Liver (tissue), 9 donors: Measurements from ENCODE around the gene SIGLEC1. TPM values are rescaled to one million over a fixed set of nuclear protein-coding genes. Genes with fewer than 3 reads are reported as not detected.

Experiments used
- DNase-seq: peaks from one replicate; pipeline ENCODE4 v3.0.0-alpha.2; 2017; ENCODE audit warnings: low spot score
- H3K27ac ChIP-seq, 2 donors: one replicate each; pipeline ENCODE4 v1.7.0; 2013; ENCODE audit warnings: inconsistent platforms in 2 of 2, low read length in 2 of 2, control low read depth in 1 of 2, low read depth in 1 of 2, mild to moderate bottlenecking in 1 of 2
- H3K27me3 ChIP-seq, 4 donors: one replicate each; pipeline versions ENCODE4 v1.6.1 to v1.7.0; 2013; ENCODE audit warnings: low read length in 3 of 4, inconsistent platforms in 1 of 4, mild to moderate bottlenecking in 1 of 4, moderate library complexity in 1 of 4; ENCODE audit not compliant: control insufficient read depth in 4 of 4, insufficient read depth in 4 of 4
- H3K36me3 ChIP-seq, 4 donors: one replicate each; pipeline versions ENCODE4 v1.6.1 to v1.7.0; 2013; ENCODE audit warnings: low read length in 3 of 4, mild to moderate bottlenecking in 3 of 4, low read depth in 1 of 4, moderate library complexity in 1 of 4; ENCODE audit not compliant: control insufficient read depth in 4 of 4, insufficient read depth in 3 of 4
- H3K4me1 ChIP-seq, 4 donors: one replicate each; pipeline versions ENCODE4 v1.6.1 to v1.7.0; 2013; ENCODE audit warnings: low read length in 3 of 4, mild to moderate bottlenecking in 3 of 4, moderate library complexity in 1 of 4; ENCODE audit not compliant: control insufficient read depth in 4 of 4, insufficient read depth in 4 of 4
- H3K4me3 ChIP-seq, 3 donors: one replicate each; pipeline versions ENCODE4 v1.6.1 to v1.7.0; 2013; ENCODE audit warnings: low read length in 3 of 3, control low read depth in 1 of 3, low read depth in 1 of 3, mild to moderate bottlenecking in 1 of 3
- H3K9ac ChIP-seq, 2 donors: one replicate each; pipeline ENCODE4 v1.7.0; 2013; ENCODE audit warnings: low read length in 2 of 2, mild to moderate bottlenecking in 2 of 2, moderate library complexity in 2 of 2, control low read depth in 1 of 2, low read depth in 1 of 2
- H3K9me3 ChIP-seq, 4 donors: one replicate each; pipeline versions ENCODE4 v1.6.1 to v1.7.0; 2013; ENCODE audit warnings: low read length in 3 of 4; ENCODE audit not compliant: control insufficient read depth in 4 of 4
- CTCF ChIP-seq: fragments of 150-350 bp; IDR thresholded peaks from 2 replicates; pipeline ENCODE4 v1.5.1; 2017; ENCODE audit warnings: improper control_type of control experiment, low read depth, low read length; ENCODE audit not compliant: missing input control
- EGR1 ChIP-seq, 2 donors: IDR thresholded peaks; 2 replicates each; pipeline ENCODE4 v1.6.1; 2016 to 2018; ENCODE audit warnings: antibody characterized with exemption in 2 of 2, low read depth in 2 of 2
- FOXA2 ChIP-seq: IDR thresholded peaks from 2 replicates; pipeline ENCODE4 v1.6.1; 2016; ENCODE audit warnings: antibody characterized with exemption
- GABPA ChIP-seq, 2 donors: IDR thresholded peaks in 1 of 2; conservative IDR thresholded peaks in 1 of 2; 2 replicates each; pipeline ENCODE4 v1.6.1; 2016; ENCODE audit warnings: antibody characterized with exemption in 2 of 2, mild to moderate bottlenecking in 1 of 2, moderate library complexity in 1 of 2
- HNF4A ChIP-seq, 2 donors: conservative IDR thresholded peaks; 2 replicates each; pipeline ENCODE4 v1.6.1; 2016; ENCODE audit warnings: antibody characterized with exemption in 2 of 2, mild to moderate bottlenecking in 2 of 2
- HNF4G ChIP-seq: IDR thresholded peaks from 2 replicates; pipeline ENCODE4 v1.6.1; 2016; ENCODE audit warnings: antibody characterized with exemption
- JUND ChIP-seq, 2 donors: IDR thresholded peaks; 2 replicates each; pipeline ENCODE4 v1.6.1; 2016; ENCODE audit warnings: antibody characterized with exemption in 2 of 2
- NR2F2 ChIP-seq: IDR thresholded peaks from 2 replicates; pipeline ENCODE4 v1.6.1; 2016; ENCODE audit warnings: antibody characterized with exemption
- SP1 ChIP-seq: IDR thresholded peaks from 2 replicates; pipeline ENCODE4 v1.6.1; 2018; ENCODE audit warnings: antibody characterized with exemption, mild to moderate bottlenecking
- TAF1 ChIP-seq: conservative IDR thresholded peaks from 2 replicates; pipeline ENCODE4 v1.6.1; 2016; ENCODE audit warnings: antibody characterized with exemption, mild to moderate bottlenecking
- YY1 ChIP-seq: IDR thresholded peaks from 2 replicates; pipeline ENCODE4 v1.6.1; 2016; ENCODE audit warnings: antibody characterized with exemption, mild to moderate bottlenecking
- WGBS: extraction: QIAGEN DNeasy Blood & Tissue Kit; methylation state at CpG from one replicate; pipeline ENCODE4 v1.1.7; 2013; 5-methylcytosine and 5-hydroxymethylcytosine counted together
- polyA plus RNA-seq, 2 donors: library from polyadenylated mRNA; stranded (reverse) in 1 of 2; unstranded in 1 of 2; fragments of 200-250 nt in 1 of 2; fragments of >200 nt in 1 of 2; fragmentation: Nextera tagmentation in 1 of 2; extraction: Ambion mirVana in 1 of 2; gene quantifications; one replicate each; pipeline versions ENCODE4 v1.2.1 to v1.2.3, GENCODE V29; 2013 to 2015
- total RNA-seq, 2 donors: library from RNA; depleted of rRNA; stranded (reverse); fragments of >200 nt; gene quantifications; one replicate each; pipeline ENCODE4 v1.2.3, GENCODE V29; 2014
- TF ChIP-seq, protein P1 (sequence below): IDR thresholded peaks from 2 replicates; pipeline ENCODE4 v1.6.1; 2016; ENCODE audit warnings: antibody characterized with exemption
- TF ChIP-seq, protein P2 (sequence below): IDR thresholded peaks from 2 replicates; pipeline ENCODE4 v1.6.1; 2016; ENCODE audit warnings: antibody characterized with exemption, mild to moderate bottlenecking
- TF ChIP-seq, protein P3 (sequence below): IDR thresholded peaks from 2 replicates; pipeline ENCODE4 v1.6.1; 2016; ENCODE audit warnings: antibody characterized with exemption
- donor health status: healthy.
- donor health status: healthy.
- donor health status: healthy.
- donor health status: healthy.
- donor health status: healthy.

The SIGLEC1 gene
- total and polyA plus RNA-seq, 4 donors = 2.3 to 7.8 (median 7.1) TPM

- Histone ChIP-seq H3K4me1 (peaks cover 0 to 6% (median 2%) of the 10 kb centered on the region in 4 donors), H3K9ac (no peak overlapping the region), H3K36me3 (no peaks in the 10 kb centered on the region), H3K9me3 (no peaks in the 10 kb centered on the region), H3K4me3 (no peak overlapping the region), H3K27me3 (peaks cover 0 to 4% (median 2%) of the 10 kb centered on the region in 4 donors), H3K27ac (peak overlapping the region in 1 of 2 donors; percentile 5)
- TF ChIP-seq FOXA2 (no peak), NR2F2 (no peak), HNF4A (conservative IDR thresholded peaks at IDR 0.05) (no peak), CTCF (no peak), YY1 (no peak), JUND (IDR thresholded peaks at IDR 0.05) (no peak), HNF4G (no peak), SP1 (no peak), TAF1 (no peak), GABPA (IDR thresholded peaks at IDR 0.05 in 1 of 2, conservative IDR thresholded peaks at IDR 0.05 in 1 of 2) (no peak), EGR1 (IDR thresholded peaks at IDR 0.05; ENCODE audit: low read depth in 2 of 2) (no peak)
- TF ChIP-seq, protein P1, sequence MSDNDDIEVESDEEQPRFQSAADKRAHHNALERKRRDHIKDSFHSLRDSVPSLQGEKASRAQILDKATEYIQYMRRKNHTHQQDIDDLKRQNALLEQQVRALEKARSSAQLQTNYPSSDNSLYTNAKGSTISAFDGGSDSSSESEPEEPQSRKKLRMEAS = no peak
- TF ChIP-seq, protein P2, sequence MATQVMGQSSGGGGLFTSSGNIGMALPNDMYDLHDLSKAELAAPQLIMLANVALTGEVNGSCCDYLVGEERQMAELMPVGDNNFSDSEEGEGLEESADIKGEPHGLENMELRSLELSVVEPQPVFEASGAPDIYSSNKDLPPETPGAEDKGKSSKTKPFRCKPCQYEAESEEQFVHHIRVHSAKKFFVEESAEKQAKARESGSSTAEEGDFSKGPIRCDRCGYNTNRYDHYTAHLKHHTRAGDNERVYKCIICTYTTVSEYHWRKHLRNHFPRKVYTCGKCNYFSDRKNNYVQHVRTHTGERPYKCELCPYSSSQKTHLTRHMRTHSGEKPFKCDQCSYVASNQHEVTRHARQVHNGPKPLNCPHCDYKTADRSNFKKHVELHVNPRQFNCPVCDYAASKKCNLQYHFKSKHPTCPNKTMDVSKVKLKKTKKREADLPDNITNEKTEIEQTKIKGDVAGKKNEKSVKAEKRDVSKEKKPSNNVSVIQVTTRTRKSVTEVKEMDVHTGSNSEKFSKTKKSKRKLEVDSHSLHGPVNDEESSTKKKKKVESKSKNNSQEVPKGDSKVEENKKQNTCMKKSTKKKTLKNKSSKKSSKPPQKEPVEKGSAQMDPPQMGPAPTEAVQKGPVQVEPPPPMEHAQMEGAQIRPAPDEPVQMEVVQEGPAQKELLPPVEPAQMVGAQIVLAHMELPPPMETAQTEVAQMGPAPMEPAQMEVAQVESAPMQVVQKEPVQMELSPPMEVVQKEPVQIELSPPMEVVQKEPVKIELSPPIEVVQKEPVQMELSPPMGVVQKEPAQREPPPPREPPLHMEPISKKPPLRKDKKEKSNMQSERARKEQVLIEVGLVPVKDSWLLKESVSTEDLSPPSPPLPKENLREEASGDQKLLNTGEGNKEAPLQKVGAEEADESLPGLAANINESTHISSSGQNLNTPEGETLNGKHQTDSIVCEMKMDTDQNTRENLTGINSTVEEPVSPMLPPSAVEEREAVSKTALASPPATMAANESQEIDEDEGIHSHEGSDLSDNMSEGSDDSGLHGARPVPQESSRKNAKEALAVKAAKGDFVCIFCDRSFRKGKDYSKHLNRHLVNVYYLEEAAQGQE = no peak
- 62% methylated on average over 9 of the region's 9 CpGs for WGBS
- DNase-seq = no peak
Measured at GRCh38 chr20:3686867-3687321, 25.5 kb downstream of the SIGLEC1 start.

GRCh38 chr20:3686421-3686820, 26.0 kb downstream of the SIGLEC1 start:
- Histone ChIP-seq H3K4me3 (no peak overlapping the region), H3K27ac (no peak overlapping the region), H3K36me3 (no peaks in the 10 kb centered on the region), H3K9me3 (no peaks in the 10 kb centered on the region), H3K9ac (no peak overlapping the region), H3K27me3 (peaks cover 0 to 4% (median 4%) of the 10 kb centered on the region in 4 donors), H3K4me1 (peaks cover 0 to 8% (median 5%) of the 10 kb centered on the region in 4 donors)
- 75% methylated on average over 7 of the region's 7 CpGs for WGBS
- no peak for DNase-seq
- TF ChIP-seq TAF1 (no peak), EGR1 (IDR thresholded peaks at IDR 0.05; ENCODE audit: low read depth in 2 of 2) (no peak)

DNA sequence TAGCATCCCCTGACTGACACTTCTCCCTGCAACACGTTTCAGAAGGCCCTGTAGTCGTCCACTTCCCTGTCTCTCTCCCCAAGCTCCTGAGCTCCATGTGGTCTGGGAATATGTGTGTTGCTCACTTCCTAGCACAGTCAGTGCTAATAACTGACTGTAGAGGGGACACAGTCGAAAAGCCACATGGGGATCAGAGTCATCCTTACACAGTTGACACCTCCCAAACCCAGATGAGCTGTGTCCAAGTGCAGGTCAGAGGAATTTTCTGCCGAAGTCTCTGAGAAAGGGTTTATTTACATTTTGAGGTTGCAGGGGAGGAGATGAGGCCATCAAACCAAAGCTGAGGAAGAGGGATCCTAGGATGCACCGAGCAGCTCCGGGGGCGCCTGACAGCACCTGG, 27.1 kb downstream of the SIGLEC1 start:
- DNase-seq = no peak
- Histone ChIP-seq H3K4me1 (peaks cover 0 to 8% (median 5%) of the 10 kb centered on the region in 4 donors), H3K9ac (no peak overlapping the region), H3K27ac (no peak overlapping the region), H3K4me3 (no peak overlapping the region), H3K36me3 (no peaks in the 10 kb centered on the region), H3K27me3 (peaks cover 0 to 4% (median 4%) of the 10 kb centered on the region in 4 donors), H3K9me3 (no peaks in the 10 kb centered on the region)
- TF ChIP-seq, protein P3, sequence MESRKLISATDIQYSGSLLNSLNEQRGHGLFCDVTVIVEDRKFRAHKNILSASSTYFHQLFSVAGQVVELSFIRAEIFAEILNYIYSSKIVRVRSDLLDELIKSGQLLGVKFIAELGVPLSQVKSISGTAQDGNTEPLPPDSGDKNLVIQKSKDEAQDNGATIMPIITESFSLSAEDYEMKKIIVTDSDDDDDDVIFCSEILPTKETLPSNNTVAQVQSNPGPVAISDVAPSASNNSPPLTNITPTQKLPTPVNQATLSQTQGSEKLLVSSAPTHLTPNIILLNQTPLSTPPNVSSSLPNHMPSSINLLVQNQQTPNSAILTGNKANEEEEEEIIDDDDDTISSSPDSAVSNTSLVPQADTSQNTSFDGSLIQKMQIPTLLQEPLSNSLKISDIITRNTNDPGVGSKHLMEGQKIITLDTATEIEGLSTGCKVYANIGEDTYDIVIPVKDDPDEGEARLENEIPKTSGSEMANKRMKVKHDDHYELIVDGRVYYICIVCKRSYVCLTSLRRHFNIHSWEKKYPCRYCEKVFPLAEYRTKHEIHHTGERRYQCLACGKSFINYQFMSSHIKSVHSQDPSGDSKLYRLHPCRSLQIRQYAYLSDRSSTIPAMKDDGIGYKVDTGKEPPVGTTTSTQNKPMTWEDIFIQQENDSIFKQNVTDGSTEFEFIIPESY = no peak
- no peak for TF ChIP-seq JUND (IDR thresholded peaks at IDR 0.05)
- TF ChIP-seq FOXA2 = no peak
- TF ChIP-seq, protein P2 = no peak
- no peak for TF ChIP-seq SP1
- TF ChIP-seq GABPA (IDR thresholded peaks at IDR 0.05 in 1 of 2, conservative IDR thresholded peaks at IDR 0.05 in 1 of 2) = no peak
- WGBS = 60% methylated on average over 7 of the region's 7 CpGs
